ENCODE measurements around the gene C18orf54. TPM values are rescaled to one million over a fixed set of nuclear protein-coding genes. Genes with fewer than 3 reads are reported as not detected.

The C18orf54 gene
- total and polyA plus RNA-seq, 9 of the 15 experiments (the other 6 are each of a cell fraction or from before 2014, with no cell fraction given) = 3.0 to 8.7 (median 4.3) TPM

GRCh38 chr18:54382076-54382475 lies 24.4 kb downstream of the C18orf54 start (continued):
- no peak for TF ChIP-seq CLOCK (CRISPR knock-in tag; IDR thresholded peaks at IDR 0.05; ENCODE audit: borderline replicate concordance)
- TF ChIP-seq ZFP91 (CRISPR knock-in tag; IDR thresholded peaks at IDR 0.05) = no peak
- no peak for TF ChIP-seq ETS2 (tag; IDR thresholded peaks at IDR 0.05; ENCODE audit: borderline replicate concordance, poor library complexity, severe bottlenecking)
- TF ChIP-seq ZSCAN32 (CRISPR knock-in tag; IDR thresholded peaks at IDR 0.05) = no peak

- no peak overlapping the region for H3K9ac ChIP-seq (ENCODE audit: insufficient read depth in 1 of 2, low read depth in 2 of 2, low read length in 2 of 2)
- H3K27ac ChIP-seq (ENCODE audit: extremely low read depth, low read depth, low read length) = no peak overlapping the region
- H3K9me1 ChIP-seq (ENCODE audit: control insufficient read depth, insufficient read depth, low read length) = no peaks in the 10 kb centered on the region
- H3K4me1 ChIP-seq (replicated peaks in 1 of 2; ENCODE audit: control insufficient read depth in 2 of 2, insufficient read depth in 2 of 2, low read length in 2 of 2) = peaks cover 0 to 3% of the 10 kb centered on the region in 2 experiments; a peak in 1 of 5 replicates
- 0 out of 3 replicates have a peak, but pooled peaks cover 5% of the 10 kb centered on the region for H3K36me3 ChIP-seq (ENCODE audit: control insufficient read depth, insufficient read depth, low read length)
- intact Hi-C loops (cut with micrococcal nuclease) = no loop called here
- no peaks in the 10 kb centered on the region for H3K79me2 ChIP-seq (ENCODE audit: control insufficient read depth, insufficient read depth, low read length)
- POLR2A ChIA-PET = interaction anchor here (1.6 kb wide), 1 partner anchor 9 kb away, joined by 4 read pairs; no protein-coding TSS in a partner anchor
- no peaks in the 10 kb centered on the region for H4K20me1 ChIP-seq (replicated peaks; ENCODE audit: control insufficient read depth, insufficient read depth, low read length)
- H3K4me2 ChIP-seq (ENCODE audit: insufficient read depth, low read length) = no peak overlapping the region
- H3K4me3 ChIP-seq = no peak overlapping the region
- 0 out of 2 replicates have a peak, but pooled peaks cover 2% of the 10 kb centered on the region for H3K9me3 ChIP-seq (replicated peaks; ENCODE audit: control insufficient read depth, insufficient read depth, low read depth, low read length)
- H2AFZ ChIP-seq (ENCODE audit: low read depth, low read length) = no peak overlapping the region
- ATAC-seq (no peak), FAIRE-seq (no peak), DNase-seq (ENCODE audit: extremely low read depth in 1 of 4, low spot score in 3 of 4) (no peak)
- 90% methylated on average over 8 of the region's 8 CpGs for WGBS (ENCODE audit: insufficient coverage, low coverage, missing lambda C conversion rate)
- in situ Hi-C loops (cut with MboI) = no loop called here
- H3K27me3 ChIP-seq (ENCODE audit: control insufficient read depth in 2 of 2, insufficient read depth in 2 of 2, low read length in 2 of 2) = no peaks in the 10 kb centered on the region
- CTCF ChIA-PET (ENCODE audit: low intra/inter-chr PET ratio) = no interaction called here
- BruUV-seq (replicated peaks) = no TSS peak
- no peak for TF ChIP-seq NR2C2 (CRISPR knock-in tag; IDR thresholded peaks at IDR 0.05)
- no peak for TF ChIP-seq NR2C2 (tag; IDR thresholded peaks at IDR 0.05)
- TF ChIP-seq ZNF224 (CRISPR knock-in tag; IDR thresholded peaks at IDR 0.05) = no peak
- no peak for TF ChIP-seq RBM39 (optimal IDR thresholded peaks at IDR 0.05; ENCODE audit: low read depth, low read length)
- TF ChIP-seq ZNF282 (CRISPR knock-in tag; IDR thresholded peaks at IDR 0.05) = no peak
- no peak for TF ChIP-seq RAD21 (CRISPR knock-in tag; conservative IDR thresholded peaks at IDR 0.05 in 1 of 2, IDR thresholded peaks at IDR 0.05 in 1 of 2)
- no peak for TF ChIP-seq ZSCAN29 (IDR thresholded peaks at IDR 0.05)
- TF ChIP-seq MTF1 (CRISPR knock-in tag; IDR thresholded peaks at IDR 0.05; ENCODE audit: borderline replicate concordance) = no peak
- no peak for TF ChIP-seq ZNF75A (CRISPR knock-in tag; IDR thresholded peaks at IDR 0.05)
- TF ChIP-seq PBX2 (CRISPR knock-in tag; IDR thresholded peaks at IDR 0.05; ENCODE audit: low read depth) = no peak
- TF ChIP-seq PBX2 (tag; conservative IDR thresholded peaks at IDR 0.05; ENCODE audit: low read depth) = no peak
Observed at GRCh38 chr18:54382733-54383252, 25.1 kb downstream of the C18orf54 start.

All from K562 (cell line).